GM21423 (cell line): ENCODE data around the gene IZUMO1R.
A peak's percentile ranks its signal among the peaks of the same experiment; 100 is the strongest.
"Not testable (repeated sequence)": the region's sequence is repeated elsewhere in the genome, so short reads cannot be mapped to it uniquely, and the experiment has no call there.

Source experiments
- ATAC-seq: cut with Tn5 transposase; IDR thresholded peaks from one replicate; pipeline ENCODE4 v1.9.1; 2021; ENCODE audit warnings: mild to moderate bottlenecking, moderate library complexity; ENCODE audit not compliant: unreplicated experiment

Gene IZUMO1R

DNA sequence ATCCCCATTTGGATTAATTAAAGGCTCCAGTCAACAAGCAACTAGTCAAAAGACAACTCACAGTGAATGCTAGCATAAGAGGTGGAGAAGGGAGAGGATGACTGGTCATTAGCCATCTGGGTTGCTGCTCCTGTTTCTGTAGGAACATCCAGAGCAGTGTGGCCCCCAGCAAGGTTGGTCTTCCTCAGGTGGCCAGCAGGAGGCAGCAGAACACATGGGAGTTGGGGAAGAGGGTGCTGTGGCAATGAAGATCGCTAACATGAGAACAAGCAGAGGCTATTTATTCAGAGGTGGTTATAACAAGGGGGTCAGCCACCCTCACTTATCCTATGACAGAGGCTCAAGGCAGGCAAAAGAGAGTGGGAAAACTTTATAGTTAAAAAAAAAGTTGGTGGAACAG, 21.3 kb downstream of the IZUMO1R start:
- peak; percentile 83 for ATAC-seq

- ATAC-seq: no peak
These were observed 22.6 kb downstream of the IZUMO1R start for GRCh38 chr11:94326947-94327346.

GRCh38 chr11:94328587-94329080, 24.3 kb downstream of the IZUMO1R start:
- ATAC-seq: no peak

DNA sequence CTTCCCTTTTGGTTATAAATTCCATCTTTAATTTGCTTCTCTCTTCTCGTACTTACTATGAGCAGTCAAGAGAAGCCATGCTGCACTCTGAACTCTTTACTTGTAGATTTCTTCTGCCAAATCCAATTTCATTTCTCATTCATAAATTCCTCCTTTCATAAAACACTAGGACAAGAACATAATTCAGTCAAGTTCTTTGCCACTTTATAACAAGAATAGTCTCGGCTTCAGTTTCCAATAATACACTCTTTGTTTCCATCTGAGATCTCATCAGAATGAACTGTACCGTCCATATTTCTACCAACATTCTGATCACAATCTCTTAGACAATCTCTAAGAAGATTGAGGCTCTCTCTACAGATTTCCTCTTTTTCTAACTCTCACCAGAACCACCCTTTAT, 25.1 kb downstream of the IZUMO1R start:
- no peak for ATAC-seq

- no peak for ATAC-seq
These were observed 26.4 kb downstream of the IZUMO1R start for GRCh38 chr11:94330789-94331188.

DNA sequence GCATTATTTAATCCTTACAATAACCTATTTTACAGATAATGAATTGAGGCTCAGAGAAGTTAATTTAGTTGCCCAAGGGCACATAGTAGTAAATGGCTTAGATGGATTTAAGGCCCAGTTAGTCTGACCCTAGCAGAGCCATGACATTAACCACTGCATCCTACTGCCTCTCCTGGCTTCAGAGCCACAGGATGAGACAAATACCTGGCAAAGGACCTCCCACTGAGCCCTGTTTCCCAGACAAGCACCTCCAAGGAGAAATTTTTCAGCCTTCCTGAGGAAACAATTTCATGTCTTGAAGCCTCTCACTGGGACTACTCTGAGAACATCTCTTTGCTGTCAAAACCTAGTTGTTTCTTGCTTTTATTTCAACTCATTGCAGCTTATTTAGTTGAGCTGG, 28.4 kb downstream of the IZUMO1R start:
- ATAC-seq: no peak

- ATAC-seq: no peak
These were observed 31.7 kb downstream of the IZUMO1R start for GRCh38 chr11:94336033-94336432.

DNA sequence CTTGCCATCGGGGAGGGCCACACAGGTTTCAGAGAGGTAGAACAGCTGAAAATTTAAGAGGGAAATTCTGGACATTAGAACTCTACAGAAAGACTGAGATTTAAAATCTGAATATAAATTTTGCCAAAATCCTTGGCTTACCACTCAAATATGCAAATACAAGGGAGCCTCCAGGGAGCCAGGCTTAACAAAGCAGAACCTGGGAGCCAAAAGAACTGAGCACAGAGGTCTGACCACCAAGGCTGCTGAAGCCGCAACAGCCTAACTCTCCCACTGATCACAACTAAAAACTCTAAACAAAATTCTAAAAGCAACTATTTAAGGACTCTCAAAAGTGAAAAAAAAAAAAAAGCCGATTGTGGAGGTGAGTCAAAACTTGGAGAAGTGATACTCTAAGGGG, 34.3 kb downstream of the IZUMO1R start:
- ATAC-seq: no peak

DNA sequence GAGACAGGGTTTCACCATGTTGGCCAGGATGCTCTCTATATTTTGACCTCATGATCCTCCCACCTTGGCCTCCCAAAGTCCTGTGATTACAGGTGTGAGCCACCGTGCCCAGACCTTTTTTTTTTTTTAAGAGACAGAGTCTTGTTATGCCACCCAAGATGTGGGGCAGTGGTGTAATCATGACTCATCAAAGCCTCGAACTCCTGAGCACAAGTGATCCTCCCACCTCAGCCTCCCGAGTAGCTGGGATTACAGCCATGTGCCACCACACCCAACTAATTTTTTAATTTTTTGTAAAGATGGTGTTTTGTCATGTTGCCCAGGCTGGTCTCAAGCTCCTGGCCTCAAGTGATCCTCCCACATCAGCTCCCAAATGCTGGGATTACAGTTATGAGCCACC, 37.9 kb downstream of the IZUMO1R start:
- ATAC-seq: no peak

- ATAC-seq: no peak
These were observed 39.1 kb downstream of the IZUMO1R start for GRCh38 chr11:94343495-94343894.

GRCh38 chr11:94346311-94346710, 41.9 kb downstream of the IZUMO1R start:
- not testable (repeated sequence) for ATAC-seq

DNA sequence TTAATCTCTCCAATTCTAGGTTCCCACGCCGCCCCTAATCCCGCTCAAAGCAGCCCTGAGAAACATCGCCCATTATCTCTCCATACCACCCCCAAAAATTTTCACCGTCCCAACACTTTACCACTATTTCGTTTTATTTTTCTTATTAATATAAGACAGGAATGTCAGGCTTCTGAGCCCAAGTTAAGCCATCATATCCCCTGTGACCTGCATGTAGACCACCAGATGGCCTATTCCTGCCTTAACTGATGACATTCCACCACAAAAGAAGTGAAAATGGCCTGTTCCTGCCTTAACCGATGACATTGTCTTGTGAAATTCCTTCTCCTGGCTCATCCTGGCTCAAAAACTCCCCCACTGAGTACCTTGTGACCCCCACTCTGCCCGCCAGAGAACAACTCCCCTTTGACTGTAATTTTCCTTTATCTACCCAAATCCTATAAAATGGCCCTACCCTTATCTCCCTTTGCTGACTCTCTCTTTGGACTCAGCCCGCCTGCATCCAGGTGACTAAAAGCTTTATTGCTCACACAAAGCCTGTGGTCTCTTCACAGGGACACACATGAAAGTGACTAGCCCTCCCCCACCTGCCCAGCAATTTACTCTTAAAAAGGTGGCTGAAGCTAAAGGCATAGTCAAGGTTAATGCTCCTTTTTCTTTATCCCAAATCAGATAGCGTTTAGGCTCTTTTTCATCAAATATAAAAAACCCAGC, 46.6 kb downstream of the IZUMO1R start:
- ATAC-seq: not testable (repeated sequence)
